Breast epithelium (tissue), 3 donors: ENCODE results near the gene DAB1.

ENCODE experiments used
- CTCF ChIP-seq, 3 donors: fragments of 450-650 bp; IDR thresholded peaks; one replicate each; pipeline ENCODE4 v1.5.1; 2016 to 2017; ENCODE audit warnings: antibody characterized with exemption in 3 of 3, mild to moderate bottlenecking in 3 of 3, moderate library complexity in 3 of 3
- POLR2A ChIP-seq: fragments of 450-650 bp; IDR thresholded peaks from one replicate; pipeline ENCODE4 v1.6.1; 2016; ENCODE audit warnings: antibody characterized with exemption, mild to moderate bottlenecking, moderate library complexity

GRCh38 chr1:56957931-56958330, 465.9 kb downstream of the DAB1 start:
- no peak for TF ChIP-seq POLR2A
- no peak for TF ChIP-seq CTCF (IDR thresholded peaks at IDR 0.05)
